HEK293 (cell line): ENCODE results near the gene TLL1.

Source experiments
- CTCF ChIA-PET: fragments of 350-600 bp; formaldehyde crosslinking; extraction: SDS; loops from one replicate; lab custom pipeline; 2021; ENCODE audit warnings: antibody characterized with exemption; lab: Yijun Ruan, JAX
- POLR2A ChIA-PET: fragments of 300-600 bp; formaldehyde crosslinking; extraction: SDS; loops from one replicate; lab custom pipeline; 2020; ENCODE audit warnings: antibody characterized with exemption, inconsistent platforms; lab: Yijun Ruan, JAX
- H3K27ac ChIP-seq: fragments of 200-500 bp; sonication (Bioruptor generic); 2 replicates; pipeline ENCODE4 v1.5.1; 2014; ENCODE audit warnings: low read depth, low read length, control low read depth, inconsistent platforms; ENCODE audit errors: extremely low read depth
- H3K36me3 ChIP-seq, 2 experiments: fragments of 200-500 bp in 1 of 2; sonication (Bioruptor generic) in 1 of 2; 1 replicate in 1 of 2; 2 replicates in 1 of 2; pipeline ENCODE4 v1.5.1; 2014 to 2017; ENCODE audit warnings: inconsistent platforms in 2 of 2, low read length in 2 of 2; ENCODE audit not compliant: control insufficient read depth in 2 of 2, insufficient read depth in 1 of 2
- H3K4me1 ChIP-seq: fragments of 200-500 bp; sonication (Bioruptor generic); 2 replicates; pipeline ENCODE4 v1.5.1; 2014; ENCODE audit warnings: mild to moderate bottlenecking, low read length, inconsistent platforms; ENCODE audit not compliant: control insufficient read depth, insufficient read depth
- H3K4me3 ChIP-seq: 2 replicates; pipeline ENCODE4 v1.5.1; 2011; ENCODE audit warnings: low read depth, mild to moderate bottlenecking, control low read depth, low read length, moderate library complexity
- H3K9me3 ChIP-seq: fragments of 200-500 bp; sonication (Bioruptor generic); 2 replicates; pipeline ENCODE4 v1.5.1; 2014; ENCODE audit warnings: low read depth, low read length, inconsistent platforms; ENCODE audit not compliant: control insufficient read depth, insufficient read depth
- BCL11A ChIP-seq: fragments of 450-650 bp; formaldehyde crosslinking; IDR thresholded peaks from 2 replicates; pipeline ENCODE4 v1.5.1; 2016; ENCODE audit warnings: low read depth, missing biosample characterization, missing genetic modification characterization
- BCL11B ChIP-seq: fragments of 450-650 bp; formaldehyde crosslinking; IDR thresholded peaks from 2 replicates; pipeline ENCODE4 v1.5.1; 2016; ENCODE audit warnings: low read depth, missing biosample characterization, missing genetic modification characterization
- HOXD13 ChIP-seq: sonication (generic); formaldehyde crosslinking; IDR thresholded peaks from 2 replicates; pipeline ENCODE4 v1.8.0; 2022; ENCODE audit warnings: missing genetic modification reagents, borderline replicate concordance
- IKZF3 ChIP-seq: fragments of 450-650 bp; IDR thresholded peaks from 2 replicates; pipeline ENCODE4 v1.5.0; 2018; ENCODE audit warnings: missing biosample characterization, mild to moderate bottlenecking, missing genetic modification characterization, moderate library complexity
- KLF10 ChIP-seq: fragments of 450-650 bp; IDR thresholded peaks from 2 replicates; pipeline ENCODE4 v1.5.1; 2018; ENCODE audit warnings: missing biosample characterization, mild to moderate bottlenecking, missing genetic modification characterization
- KLF16 ChIP-seq: fragments of 450-650 bp; formaldehyde crosslinking; IDR thresholded peaks from 2 replicates; pipeline ENCODE4 v1.5.1; 2017; ENCODE audit warnings: missing biosample characterization, missing genetic modification characterization
- SALL2 ChIP-seq: fragments of 450-650 bp; formaldehyde crosslinking; IDR thresholded peaks from 2 replicates; pipeline ENCODE4 v1.5.0; 2017; ENCODE audit warnings: missing biosample characterization, mild to moderate bottlenecking, missing genetic modification characterization, borderline replicate concordance
- ZFHX2 ChIP-seq: fragments of 450-650 bp; formaldehyde crosslinking; conservative IDR thresholded peaks from 2 replicates; pipeline ENCODE4 v1.5.1; 2016; ENCODE audit warnings: missing biosample characterization, missing genetic modification characterization
- ZNF112 ChIP-seq: fragments of 450-650 bp; formaldehyde crosslinking; IDR thresholded peaks from 2 replicates; pipeline ENCODE4 v1.5.0; 2017; ENCODE audit warnings: missing biosample characterization, missing genetic modification characterization
- ZNF155 ChIP-seq: fragments of 450-650 bp; formaldehyde crosslinking; IDR thresholded peaks from 2 replicates; pipeline ENCODE4 v1.5.1; 2016; ENCODE audit warnings: missing biosample characterization, missing genetic modification characterization
- ZNF157 ChIP-seq: fragments of 450-650 bp; formaldehyde crosslinking; IDR thresholded peaks from 2 replicates; pipeline ENCODE4 v1.5.1; 2016; ENCODE audit warnings: missing biosample characterization, missing genetic modification characterization
- ZNF2 ChIP-seq: fragments of 450-650 bp; formaldehyde crosslinking; IDR thresholded peaks from 2 replicates; pipeline ENCODE4 v1.5.1; 2016; ENCODE audit warnings: missing biosample characterization, missing genetic modification characterization
- ZNF239 ChIP-seq: fragments of 450-650 bp; formaldehyde crosslinking; IDR thresholded peaks from 2 replicates; pipeline ENCODE4 v1.5.1; 2016; ENCODE audit warnings: missing biosample characterization, missing genetic modification characterization
- ZNF266 ChIP-seq: fragments of 450-650 bp; formaldehyde crosslinking; IDR thresholded peaks from 2 replicates; pipeline ENCODE4 v1.5.1; 2016; ENCODE audit warnings: missing biosample characterization, missing genetic modification characterization, low read depth
- ZNF335 ChIP-seq: fragments of 450-650 bp; formaldehyde crosslinking; conservative IDR thresholded peaks from 2 replicates; pipeline ENCODE4 v1.5.1; 2016; ENCODE audit warnings: missing biosample characterization, missing genetic modification characterization
- ZNF362 ChIP-seq: fragments of 450-650 bp; formaldehyde crosslinking; IDR thresholded peaks from 2 replicates; pipeline ENCODE4 v1.5.1; 2016; ENCODE audit warnings: missing biosample characterization, missing genetic modification characterization
- ZNF514 ChIP-seq: fragments of 450-650 bp; formaldehyde crosslinking; IDR thresholded peaks from 2 replicates; pipeline ENCODE4 v1.5.1; 2016; ENCODE audit warnings: missing biosample characterization, missing genetic modification characterization
- ZNF558 ChIP-seq: fragments of 450-650 bp; formaldehyde crosslinking; IDR thresholded peaks from 2 replicates; pipeline ENCODE4 v1.5.1; 2016; ENCODE audit warnings: missing biosample characterization, missing genetic modification characterization
- ZNF600 ChIP-seq: fragments of 450-650 bp; formaldehyde crosslinking; IDR thresholded peaks from 2 replicates; pipeline ENCODE4 v1.5.1; 2016; ENCODE audit warnings: missing biosample characterization, missing genetic modification characterization
- ZNF670 ChIP-seq: fragments of 450-650 bp; formaldehyde crosslinking; IDR thresholded peaks from 2 replicates; pipeline ENCODE4 v1.5.1; 2016; ENCODE audit warnings: missing biosample characterization, missing genetic modification characterization, low read depth
- ZNF768 ChIP-seq: fragments of 450-650 bp; formaldehyde crosslinking; IDR thresholded peaks from 2 replicates; pipeline ENCODE4 v1.5.1; 2018; ENCODE audit warnings: missing biosample characterization, mild to moderate bottlenecking, missing genetic modification characterization
- ZSCAN23 ChIP-seq: fragments of 450-650 bp; formaldehyde crosslinking; IDR thresholded peaks from 2 replicates; pipeline ENCODE4 v1.5.1; 2016; ENCODE audit warnings: missing biosample characterization, missing genetic modification characterization
- ZSCAN30 ChIP-seq: fragments of 450-650 bp; IDR thresholded peaks from 2 replicates; pipeline ENCODE4 v1.5.1; 2018; ENCODE audit warnings: missing biosample characterization, mild to moderate bottlenecking, missing genetic modification characterization, moderate library complexity
- TF ChIP-seq, protein P1 (sequence below): fragments of 450-650 bp; formaldehyde crosslinking; optimal IDR thresholded peaks from 2 replicates; pipeline ENCODE3; 2016; ENCODE audit warnings: missing biosample characterization, mild to moderate bottlenecking, missing genetic modification characterization
- TF ChIP-seq, protein P2 (sequence below): fragments of 450-650 bp; formaldehyde crosslinking; IDR thresholded peaks from 2 replicates; pipeline ENCODE4 v1.5.1; 2017; ENCODE audit warnings: missing biosample characterization, missing genetic modification characterization
- TF ChIP-seq, protein P3 (sequence below): fragments of 450-650 bp; formaldehyde crosslinking; IDR thresholded peaks from 2 replicates; pipeline ENCODE4 v1.5.1; 2016; ENCODE audit warnings: missing biosample characterization, missing genetic modification characterization

The TLL1 gene

DNA sequence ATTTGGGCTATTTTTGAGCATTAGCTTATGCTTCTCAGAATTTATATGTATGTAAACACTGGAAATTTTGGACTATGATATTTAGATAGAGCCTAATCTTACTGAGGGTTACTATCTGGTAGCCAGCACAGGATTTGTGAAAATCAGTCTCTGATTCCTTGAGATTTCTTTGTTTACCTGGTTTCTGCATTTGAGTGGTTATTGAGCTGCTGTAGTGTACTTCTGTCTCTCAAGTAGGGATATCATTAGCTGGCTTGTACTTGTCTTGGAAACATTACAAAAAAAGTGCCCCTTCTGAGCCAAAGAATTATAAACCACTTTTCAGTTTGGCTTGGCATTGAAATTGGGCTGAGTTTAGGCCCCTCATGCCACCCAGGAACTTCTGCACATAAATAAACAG is 49.7 kb downstream of the TLL1 start (continued):
- TF ChIP-seq KLF10 (tag by site-specific recombination) (no peak), ZNF768 (tag by site-specific recombination) (no peak), ZNF558 (tag by site-specific recombination) (no peak), ZNF670 (tag by site-specific recombination) (no peak), BCL11A (no peak), BCL11B (tag by site-specific recombination) (no peak), HOXD13 (CRISPR knock-in tag) (no peak), ZSCAN23 (tag by site-specific recombination) (no peak)
- TF ChIP-seq, protein P1, sequence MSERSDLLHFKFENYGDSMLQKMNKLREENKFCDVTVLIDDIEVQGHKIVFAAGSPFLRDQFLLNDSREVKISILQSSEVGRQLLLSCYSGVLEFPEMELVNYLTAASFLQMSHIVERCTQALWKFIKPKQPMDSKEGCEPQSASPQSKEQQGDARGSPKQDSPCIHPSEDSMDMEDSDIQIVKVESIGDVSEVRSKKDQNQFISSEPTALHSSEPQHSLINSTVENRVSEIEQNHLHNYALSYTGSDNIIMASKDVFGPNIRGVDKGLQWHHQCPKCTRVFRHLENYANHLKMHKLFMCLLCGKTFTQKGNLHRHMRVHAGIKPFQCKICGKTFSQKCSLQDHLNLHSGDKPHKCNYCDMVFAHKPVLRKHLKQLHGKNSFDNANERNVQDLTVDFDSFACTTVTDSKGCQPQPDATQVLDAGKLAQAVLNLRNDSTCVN (tag by site-specific recombination): no peak

- Histone ChIP-seq H3K9me3 (no peaks in the 10 kb centered on the region), H3K36me3 (no peaks in the 10 kb centered on the region), H3K4me1 (no peaks in the 10 kb centered on the region), H3K4me3 (no peak overlapping the region), H3K27ac (no peak overlapping the region)
- no peak for TF ChIP-seq ZNF266 (tag by site-specific recombination)
- TF ChIP-seq, protein P2, sequence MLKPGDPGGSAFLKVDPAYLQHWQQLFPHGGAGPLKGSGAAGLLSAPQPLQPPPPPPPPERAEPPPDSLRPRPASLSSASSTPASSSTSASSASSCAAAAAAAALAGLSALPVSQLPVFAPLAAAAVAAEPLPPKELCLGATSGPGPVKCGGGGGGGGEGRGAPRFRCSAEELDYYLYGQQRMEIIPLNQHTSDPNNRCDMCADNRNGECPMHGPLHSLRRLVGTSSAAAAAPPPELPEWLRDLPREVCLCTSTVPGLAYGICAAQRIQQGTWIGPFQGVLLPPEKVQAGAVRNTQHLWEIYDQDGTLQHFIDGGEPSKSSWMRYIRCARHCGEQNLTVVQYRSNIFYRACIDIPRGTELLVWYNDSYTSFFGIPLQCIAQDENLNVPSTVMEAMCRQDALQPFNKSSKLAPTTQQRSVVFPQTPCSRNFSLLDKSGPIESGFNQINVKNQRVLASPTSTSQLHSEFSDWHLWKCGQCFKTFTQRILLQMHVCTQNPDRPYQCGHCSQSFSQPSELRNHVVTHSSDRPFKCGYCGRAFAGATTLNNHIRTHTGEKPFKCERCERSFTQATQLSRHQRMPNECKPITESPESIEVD: no peak
- no peak for TF ChIP-seq ZNF514
- no peak for TF ChIP-seq ZNF362 (tag by site-specific recombination)
- TF ChIP-seq ZNF112 (tag by site-specific recombination): no peak
- TF ChIP-seq ZNF239 (tag by site-specific recombination): no peak
- no peak for TF ChIP-seq ZNF335 (tag by site-specific recombination)
- TF ChIP-seq ZNF2 (tag by site-specific recombination): no peak
- TF ChIP-seq ZSCAN30: no peak
- TF ChIP-seq ZNF157 (tag by site-specific recombination): no peak
- TF ChIP-seq KLF16: no peak
- no peak for TF ChIP-seq SALL2 (tag by site-specific recombination)
- TF ChIP-seq, protein P3, sequence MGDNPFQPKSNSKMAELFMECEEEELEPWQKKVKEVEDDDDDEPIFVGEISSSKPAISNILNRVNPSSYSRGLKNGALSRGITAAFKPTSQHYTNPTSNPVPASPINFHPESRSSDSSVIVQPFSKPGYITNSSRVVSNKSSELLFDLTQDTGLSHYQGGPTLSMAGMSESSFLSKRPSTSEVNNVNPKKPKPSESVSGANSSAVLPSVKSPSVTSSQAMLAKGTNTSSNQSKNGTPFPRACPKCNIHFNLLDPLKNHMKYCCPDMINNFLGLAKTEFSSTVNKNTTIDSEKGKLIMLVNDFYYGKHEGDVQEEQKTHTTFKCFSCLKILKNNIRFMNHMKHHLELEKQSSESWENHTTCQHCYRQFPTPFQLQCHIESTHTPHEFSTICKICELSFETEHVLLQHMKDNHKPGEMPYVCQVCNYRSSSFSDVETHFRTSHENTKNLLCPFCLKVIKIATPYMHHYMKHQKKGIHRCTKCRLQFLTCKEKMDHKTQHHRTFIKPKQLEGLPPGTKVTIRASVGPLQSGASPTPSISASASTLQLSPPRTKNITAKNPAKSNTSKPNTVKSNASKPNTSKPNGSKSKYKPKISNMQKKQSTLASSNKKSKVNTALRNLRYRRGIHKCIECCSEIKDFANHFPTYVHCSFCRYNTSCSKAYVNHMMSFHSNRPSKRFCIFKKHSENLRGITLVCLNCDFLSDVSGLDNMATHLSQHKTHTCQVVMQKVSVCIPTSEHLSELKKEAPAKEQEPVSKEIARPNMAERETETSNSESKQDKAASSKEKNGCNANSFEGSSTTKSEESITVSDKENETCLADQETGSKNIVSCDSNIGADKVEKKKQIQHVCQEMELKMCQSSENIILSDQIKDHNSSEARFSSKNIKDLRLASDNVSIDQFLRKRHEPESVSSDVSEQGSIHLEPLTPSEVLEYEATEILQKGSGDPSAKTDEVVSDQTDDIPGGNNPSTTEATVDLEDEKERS: no peak
- TF ChIP-seq ZNF600 (tag by site-specific recombination): no peak
- no peak for TF ChIP-seq ZNF155 (tag by site-specific recombination)
- no peak for TF ChIP-seq ZFHX2
- TF ChIP-seq IKZF3 (tag by site-specific recombination): no peak
- ChIA-PET POLR2A (no interaction called here), CTCF (no interaction called here)
These were observed 53.3 kb downstream of the TLL1 start for GRCh38 chr4:165926307-165926706.
